ENCODE data around the gene ACRV1.

DNA sequence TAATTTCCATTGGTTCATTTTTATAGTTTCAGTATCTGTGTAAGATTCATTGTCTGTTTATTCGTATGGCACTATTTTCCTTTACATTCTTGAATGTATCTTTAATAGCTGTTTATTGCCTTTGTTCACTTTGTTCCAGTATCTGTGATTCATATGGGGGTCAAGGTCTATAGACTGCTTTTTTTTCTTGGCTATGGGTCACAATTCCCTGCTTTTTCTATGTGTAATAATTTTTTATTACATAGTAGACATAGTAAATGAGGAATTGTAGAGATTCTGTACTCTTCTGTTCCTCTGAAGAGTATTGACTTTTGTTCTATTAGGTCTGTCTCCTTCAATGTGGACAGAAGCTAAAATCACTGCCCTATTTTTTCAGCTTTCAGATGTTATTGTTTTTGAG, 10.5 kb downstream of the ACRV1 start:
- TF ChIP-seq, protein P1, sequence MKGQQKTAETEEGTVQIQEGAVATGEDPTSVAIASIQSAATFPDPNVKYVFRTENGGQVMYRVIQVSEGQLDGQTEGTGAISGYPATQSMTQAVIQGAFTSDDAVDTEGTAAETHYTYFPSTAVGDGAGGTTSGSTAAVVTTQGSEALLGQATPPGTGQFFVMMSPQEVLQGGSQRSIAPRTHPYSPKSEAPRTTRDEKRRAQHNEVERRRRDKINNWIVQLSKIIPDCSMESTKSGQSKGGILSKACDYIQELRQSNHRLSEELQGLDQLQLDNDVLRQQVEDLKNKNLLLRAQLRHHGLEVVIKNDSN (IDR thresholded peaks at IDR 0.05) = no peak
- TF ChIP-seq TAF1 (IDR thresholded peaks at IDR 0.05; ENCODE audit: low read depth) (no peak), RAD21 (IDR thresholded peaks at IDR 0.05; ENCODE audit: low read depth) (no peak), YY1 (IDR thresholded peaks at IDR 0.05; ENCODE audit: low read depth) (no peak), CREB1 (IDR thresholded peaks at IDR 0.05; ENCODE audit: low read depth) (no peak), EGR1 (IDR thresholded peaks at IDR 0.05) (no peak)
- TF ChIP-seq, protein P2, sequence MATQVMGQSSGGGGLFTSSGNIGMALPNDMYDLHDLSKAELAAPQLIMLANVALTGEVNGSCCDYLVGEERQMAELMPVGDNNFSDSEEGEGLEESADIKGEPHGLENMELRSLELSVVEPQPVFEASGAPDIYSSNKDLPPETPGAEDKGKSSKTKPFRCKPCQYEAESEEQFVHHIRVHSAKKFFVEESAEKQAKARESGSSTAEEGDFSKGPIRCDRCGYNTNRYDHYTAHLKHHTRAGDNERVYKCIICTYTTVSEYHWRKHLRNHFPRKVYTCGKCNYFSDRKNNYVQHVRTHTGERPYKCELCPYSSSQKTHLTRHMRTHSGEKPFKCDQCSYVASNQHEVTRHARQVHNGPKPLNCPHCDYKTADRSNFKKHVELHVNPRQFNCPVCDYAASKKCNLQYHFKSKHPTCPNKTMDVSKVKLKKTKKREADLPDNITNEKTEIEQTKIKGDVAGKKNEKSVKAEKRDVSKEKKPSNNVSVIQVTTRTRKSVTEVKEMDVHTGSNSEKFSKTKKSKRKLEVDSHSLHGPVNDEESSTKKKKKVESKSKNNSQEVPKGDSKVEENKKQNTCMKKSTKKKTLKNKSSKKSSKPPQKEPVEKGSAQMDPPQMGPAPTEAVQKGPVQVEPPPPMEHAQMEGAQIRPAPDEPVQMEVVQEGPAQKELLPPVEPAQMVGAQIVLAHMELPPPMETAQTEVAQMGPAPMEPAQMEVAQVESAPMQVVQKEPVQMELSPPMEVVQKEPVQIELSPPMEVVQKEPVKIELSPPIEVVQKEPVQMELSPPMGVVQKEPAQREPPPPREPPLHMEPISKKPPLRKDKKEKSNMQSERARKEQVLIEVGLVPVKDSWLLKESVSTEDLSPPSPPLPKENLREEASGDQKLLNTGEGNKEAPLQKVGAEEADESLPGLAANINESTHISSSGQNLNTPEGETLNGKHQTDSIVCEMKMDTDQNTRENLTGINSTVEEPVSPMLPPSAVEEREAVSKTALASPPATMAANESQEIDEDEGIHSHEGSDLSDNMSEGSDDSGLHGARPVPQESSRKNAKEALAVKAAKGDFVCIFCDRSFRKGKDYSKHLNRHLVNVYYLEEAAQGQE (IDR thresholded peaks at IDR 0.05; ENCODE audit: low read depth) = no peak
